ENCODE results near the gene TRUB1.
A peak's percentile ranks its signal among the peaks of the same experiment; 100 is the strongest.

The TRUB1 gene

DNA sequence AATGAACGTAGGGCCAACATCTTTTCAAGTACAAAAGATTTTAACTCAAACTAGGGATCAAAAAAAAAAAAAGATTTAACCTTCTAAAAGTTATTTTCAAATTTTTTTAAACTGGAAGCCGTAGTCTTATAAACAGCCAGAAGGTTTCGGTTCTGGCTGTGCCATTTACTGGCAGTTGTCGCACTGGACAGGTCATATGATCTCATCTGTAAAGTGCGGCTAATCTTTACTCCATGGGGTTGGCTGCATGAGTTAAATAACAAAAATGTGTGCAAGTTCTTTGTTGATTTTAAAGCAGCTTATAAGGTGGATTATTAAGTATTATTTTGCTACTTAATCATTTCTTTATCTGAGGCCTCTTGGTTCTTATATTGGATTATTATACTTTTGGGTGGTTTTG is 36.6 kb downstream of the TRUB1 start:
- Histone ChIP-seq H3K27me3 (ENCODE audit: control insufficient read depth in 1 of 2, insufficient read depth in 1 of 2, low read length in 2 of 2) (no peaks in the 10 kb centered on the region), H3K79me1 (replicated peaks; ENCODE audit: low read length, poor library complexity, severe bottlenecking) (peaks cover 5% of the 10 kb centered on the region), H3K4me2 (ENCODE audit: low read length, poor library complexity, severe bottlenecking) (no peak overlapping the region), H3K4me1 (ENCODE audit: control insufficient read depth, insufficient read depth, low read depth, low read length) (no peaks in the 10 kb centered on the region), H2BK5ac (ENCODE audit: low read depth, low read length, poor library complexity, severe bottlenecking) (no peak overlapping the region), H3K9me3 (ENCODE audit: control insufficient read depth, low read length) (no peaks in the 10 kb centered on the region), H2AFZ (ENCODE audit: low read depth, low read length) (no peak overlapping the region), H2BK12ac (ENCODE audit: low read length in 2 of 2) (no peak overlapping the region), H3K9ac (ENCODE audit: low read length) (no peak overlapping the region), H3K27ac (ENCODE audit: low read length, poor library complexity, severe bottlenecking) (no peak overlapping the region), H3K23ac (ENCODE audit: low read length in 2 of 2) (no peak overlapping the region), H2BK15ac (ENCODE audit: low read depth, poor library complexity, severe bottlenecking) (no peak overlapping the region), H3K4ac (ENCODE audit: low read depth in 1 of 2, low read length in 2 of 2) (no peak overlapping the region), H2BK120ac (ENCODE audit: low read depth, low read length) (no peak overlapping the region), H3K18ac (ENCODE audit: low read depth in 1 of 2, low read length in 2 of 2) (no peak overlapping the region), H3K14ac (ENCODE audit: low read length in 2 of 2) (no peak overlapping the region), H4K91ac (ENCODE audit: low read length) (no peak overlapping the region), H3K36me3 (ENCODE audit: control insufficient read depth in 1 of 2, insufficient read depth in 2 of 2, low read depth in 1 of 2, low read length in 2 of 2) (peaks cover 0 to 33% of the 10 kb centered on the region in 2 experiments), H3K4me3 (ENCODE audit: insufficient read depth in 1 of 2, low read depth in 1 of 2, low read length in 2 of 2) (no peak overlapping the region), H4K8ac (ENCODE audit: low read length) (no peak overlapping the region), H2AK5ac (ENCODE audit: low read length, severe bottlenecking) (no peak overlapping the region)
- WGBS, result over 99% methylated on average over 5 of the region's 5 CpGs
- no peak for DNase-seq

DNA sequence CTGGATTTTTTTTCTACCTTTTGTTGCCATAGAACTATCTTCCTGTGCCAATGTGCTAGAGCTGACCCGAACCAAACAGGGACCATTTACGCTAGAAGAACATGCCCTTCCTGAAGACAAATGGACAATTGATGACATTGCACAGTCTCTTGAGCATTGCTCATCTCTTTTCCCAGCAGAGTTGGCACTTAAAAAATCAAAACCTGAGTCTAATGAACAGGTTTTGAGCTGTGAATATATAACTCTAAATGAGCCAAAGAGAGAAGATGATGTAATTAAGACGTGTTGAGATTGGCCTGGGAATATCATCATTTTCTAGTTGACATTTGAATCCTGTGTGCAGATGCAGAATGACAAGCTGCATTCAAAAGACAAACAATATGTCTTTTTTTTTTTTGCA is 37.1 kb downstream of the TRUB1 start:
- Histone ChIP-seq H3K18ac (ENCODE audit: low read depth in 1 of 2, low read length in 2 of 2) (no peak overlapping the region), H3K9ac (ENCODE audit: low read length) (no peak overlapping the region), H3K14ac (ENCODE audit: low read length in 2 of 2) (no peak overlapping the region), H3K27me3 (ENCODE audit: control insufficient read depth in 1 of 2, insufficient read depth in 1 of 2, low read length in 2 of 2) (no peaks in the 10 kb centered on the region), H3K79me1 (replicated peaks; ENCODE audit: low read length, poor library complexity, severe bottlenecking) (peaks cover 7% of the 10 kb centered on the region), H4K8ac (ENCODE audit: low read length) (no peak overlapping the region), H2BK15ac (ENCODE audit: low read depth, poor library complexity, severe bottlenecking) (no peak overlapping the region), H3K4me2 (ENCODE audit: low read length, poor library complexity, severe bottlenecking) (no peak overlapping the region), H3K36me3 (ENCODE audit: control insufficient read depth in 1 of 2, insufficient read depth in 2 of 2, low read depth in 1 of 2, low read length in 2 of 2) (peaks cover 0 to 37% of the 10 kb centered on the region in 2 experiments), H3K4me1 (ENCODE audit: control insufficient read depth, insufficient read depth, low read depth, low read length) (no peaks in the 10 kb centered on the region), H3K27ac (ENCODE audit: low read length, poor library complexity, severe bottlenecking) (no peak overlapping the region), H3K4ac (ENCODE audit: low read depth in 1 of 2, low read length in 2 of 2) (no peak overlapping the region), H3K9me3 (ENCODE audit: control insufficient read depth, low read length) (peaks cover 3% of the 10 kb centered on the region), H2BK5ac (ENCODE audit: low read depth, low read length, poor library complexity, severe bottlenecking) (no peak overlapping the region), H2BK120ac (ENCODE audit: low read depth, low read length) (no peak overlapping the region), H2AK5ac (ENCODE audit: low read length, severe bottlenecking) (no peak overlapping the region), H3K23ac (ENCODE audit: low read length in 2 of 2) (no peak overlapping the region), H4K91ac (ENCODE audit: low read length) (no peak overlapping the region), H3K4me3 (ENCODE audit: insufficient read depth in 1 of 2, low read depth in 1 of 2, low read length in 2 of 2) (no peak overlapping the region), H2AFZ (ENCODE audit: low read depth, low read length) (no peak overlapping the region), H2BK12ac (ENCODE audit: low read length in 2 of 2) (no peak overlapping the region)
- no peak for DNase-seq
- 100% methylated on average over 3 of the region's 3 CpGs for WGBS

GRCh38 chr10:114982989-114983388 is 45.0 kb downstream of the TRUB1 start:
- Histone ChIP-seq H3K27ac (ENCODE audit: low read length, poor library complexity, severe bottlenecking) (no peak overlapping the region), H3K23ac (ENCODE audit: low read length in 2 of 2) (no peak overlapping the region), H3K79me1 (replicated peaks; ENCODE audit: low read length, poor library complexity, severe bottlenecking) (peaks cover 13% of the 10 kb centered on the region), H2BK5ac (ENCODE audit: low read depth, low read length, poor library complexity, severe bottlenecking) (peak overlapping the region; percentile 44), H3K27me3 (ENCODE audit: control insufficient read depth in 1 of 2, insufficient read depth in 1 of 2, low read length in 2 of 2) (no peaks in the 10 kb centered on the region), H3K9ac (ENCODE audit: low read length) (no peak overlapping the region), H2BK120ac (ENCODE audit: low read depth, low read length) (no peak overlapping the region), H3K4me2 (ENCODE audit: low read length, poor library complexity, severe bottlenecking) (no peak overlapping the region), H3K14ac (ENCODE audit: low read length in 2 of 2) (no peak overlapping the region), H2AFZ (ENCODE audit: low read depth, low read length) (no peak overlapping the region), H3K9me3 (ENCODE audit: control insufficient read depth, low read length) (peaks cover 68% of the 10 kb centered on the region), H3K4me3 (ENCODE audit: insufficient read depth in 1 of 2, low read depth in 1 of 2, low read length in 2 of 2) (peak overlapping the region in 1 of 2 experiments; percentile 23), H2BK15ac (ENCODE audit: low read depth, poor library complexity, severe bottlenecking) (no peak overlapping the region), H3K18ac (ENCODE audit: low read depth in 1 of 2, low read length in 2 of 2) (no peak overlapping the region), H3K36me3 (ENCODE audit: control insufficient read depth in 1 of 2, insufficient read depth in 2 of 2, low read depth in 1 of 2, low read length in 2 of 2) (peaks cover 7 to 29% of the 10 kb centered on the region in 2 experiments), H4K91ac (ENCODE audit: low read length) (no peak overlapping the region), H4K8ac (ENCODE audit: low read length) (no peak overlapping the region), H3K4me1 (ENCODE audit: control insufficient read depth, insufficient read depth, low read depth, low read length) (no peaks in the 10 kb centered on the region), H2AK5ac (ENCODE audit: low read length, severe bottlenecking) (no peak overlapping the region), H2BK12ac (ENCODE audit: low read length in 2 of 2) (no peak overlapping the region), H3K4ac (ENCODE audit: low read depth in 1 of 2, low read length in 2 of 2) (no peak overlapping the region)
- no peak for DNase-seq

GRCh38 chr10:114987995-114988394 is 50.0 kb downstream of the TRUB1 start:
- no peak overlapping the region for H3K4me2 ChIP-seq (ENCODE audit: low read length, poor library complexity, severe bottlenecking)
- no peak overlapping the region for H3K4me3 ChIP-seq (ENCODE audit: insufficient read depth in 1 of 2, low read depth in 1 of 2, low read length in 2 of 2)
- H3K27ac ChIP-seq (ENCODE audit: low read length, poor library complexity, severe bottlenecking), result no peak overlapping the region
- H2BK120ac ChIP-seq (ENCODE audit: low read depth, low read length), result no peak overlapping the region
- DNase-seq, result peak; percentile 59
- H3K9me3 ChIP-seq (ENCODE audit: control insufficient read depth, low read length), result peaks cover 38% of the 10 kb centered on the region
- H3K4ac ChIP-seq (ENCODE audit: low read depth in 1 of 2, low read length in 2 of 2), result no peak overlapping the region
- H2BK5ac ChIP-seq (ENCODE audit: low read depth, low read length, poor library complexity, severe bottlenecking), result no peak overlapping the region
- H3K14ac ChIP-seq (ENCODE audit: low read length in 2 of 2), result no peak overlapping the region
- H4K8ac ChIP-seq (ENCODE audit: low read length), result no peak overlapping the region
- H3K18ac ChIP-seq (ENCODE audit: low read depth in 1 of 2, low read length in 2 of 2), result no peak overlapping the region
- no peak overlapping the region for H2BK15ac ChIP-seq (ENCODE audit: low read depth, poor library complexity, severe bottlenecking)
- no peak overlapping the region for H2BK12ac ChIP-seq (ENCODE audit: low read length in 2 of 2)
- no peak overlapping the region for H4K91ac ChIP-seq (ENCODE audit: low read length)
- H3K23ac ChIP-seq (ENCODE audit: low read length in 2 of 2), result no peak overlapping the region
- H3K9ac ChIP-seq (ENCODE audit: low read length), result no peak overlapping the region
- H3K27me3 ChIP-seq (ENCODE audit: control insufficient read depth in 1 of 2, insufficient read depth in 1 of 2, low read length in 2 of 2), result no peaks in the 10 kb centered on the region
- WGBS, result 100% methylated on average over 1 of the region's 1 CpG
- H3K36me3 ChIP-seq (ENCODE audit: control insufficient read depth in 1 of 2, insufficient read depth in 2 of 2, low read depth in 1 of 2, low read length in 2 of 2), result peaks cover 3 to 13% of the 10 kb centered on the region in 2 experiments
- H3K4me1 ChIP-seq (ENCODE audit: control insufficient read depth, insufficient read depth, low read depth, low read length), result no peaks in the 10 kb centered on the region
- no peak overlapping the region for H2AFZ ChIP-seq (ENCODE audit: low read depth, low read length)
- peaks cover 12% of the 10 kb centered on the region for H3K79me1 ChIP-seq (replicated peaks; ENCODE audit: low read length, poor library complexity, severe bottlenecking)
- H2AK5ac ChIP-seq (ENCODE audit: low read length, severe bottlenecking), result no peak overlapping the region

All from mesenchymal stem cell (in vitro differentiated cells and primary cell).